ENCODE results near the gene ZNF423.

ZNF423 gene

DNA sequence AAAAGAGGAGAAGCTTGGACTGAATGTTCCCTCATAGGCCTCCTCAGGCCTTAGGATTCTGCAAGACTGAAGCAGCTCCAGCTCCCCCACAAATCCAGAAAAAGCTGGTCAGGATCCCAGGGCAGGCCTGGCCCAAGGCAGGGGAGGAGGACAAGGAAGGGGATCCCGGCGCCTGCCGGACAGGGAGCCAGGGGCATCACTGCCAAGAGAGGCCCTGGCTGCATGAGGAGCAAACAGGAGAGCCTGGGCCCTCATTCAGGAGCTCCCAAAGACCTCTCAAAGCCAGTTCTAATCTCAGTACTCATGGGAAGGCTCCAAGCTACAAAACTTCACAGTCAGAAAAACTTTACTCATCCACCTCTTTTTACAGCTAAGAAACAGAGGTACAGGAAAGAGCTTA, 67.3 kb downstream of the ZNF423 start:
- Histone ChIP-seq H3K27ac (ENCODE audit: low read depth, low read length, poor library complexity, severe bottlenecking) (no peak overlapping the region), H3K9ac (ENCODE audit: low read length) (no peak overlapping the region)

DNA sequence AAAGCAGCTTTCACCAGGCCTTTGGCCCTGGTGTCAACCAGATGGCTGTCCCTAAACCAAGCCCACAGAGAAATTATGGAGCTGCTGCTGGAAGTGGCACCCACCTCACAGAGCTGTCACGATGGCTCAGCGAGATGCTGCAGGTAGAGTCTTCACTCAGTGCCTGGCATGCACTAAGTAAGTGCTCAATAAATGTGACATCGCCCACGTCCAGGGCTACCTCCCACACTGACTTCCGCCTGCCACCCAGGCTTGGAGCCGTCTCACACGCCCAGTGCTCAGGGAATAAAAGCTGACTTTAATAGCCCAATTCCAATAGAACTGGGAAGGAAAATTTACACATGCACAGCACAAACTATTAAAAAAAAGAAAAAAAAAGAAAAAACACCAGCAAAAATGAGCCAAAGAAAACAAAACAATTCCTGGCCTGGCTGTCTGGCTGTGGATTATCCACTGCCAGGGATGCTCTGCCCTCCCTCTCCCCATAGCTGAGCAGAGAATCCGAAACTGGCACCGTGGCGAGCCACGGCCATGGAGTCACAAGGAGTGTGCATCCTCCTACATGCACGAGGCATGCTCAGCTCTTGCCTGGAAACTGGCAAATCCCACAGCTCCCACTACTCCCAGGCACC, 68.9 kb downstream of the ZNF423 start:
- H2AFZ ChIP-seq (ENCODE audit: low read length) = no peak overlapping the region
- no peak overlapping the region for H3K4me3 ChIP-seq (ENCODE audit: low read depth, low read length, poor library complexity, severe bottlenecking)
- no peaks in the 10 kb centered on the region for H4K20me1 ChIP-seq (ENCODE audit: insufficient read depth, low read length)
- H3K27ac ChIP-seq (ENCODE audit: low read depth, low read length, poor library complexity, severe bottlenecking) = no peak overlapping the region
- no peak overlapping the region for H3K9ac ChIP-seq (ENCODE audit: low read length)
- H3K9me2 ChIP-seq (ENCODE audit: low read depth, low read length) = no peaks in the 10 kb centered on the region
- no peaks in the 10 kb centered on the region for H3K4me1 ChIP-seq (ENCODE audit: insufficient read depth, low read length, severe bottlenecking)
- no peaks in the 10 kb centered on the region for H3K9me3 ChIP-seq (ENCODE audit: low read length)
- no peak overlapping the region for H3K4me2 ChIP-seq (ENCODE audit: low read length)
- H3K36me3 ChIP-seq (ENCODE audit: insufficient read depth, low read length) = no peaks in the 10 kb centered on the region
- 0 out of 2 replicates have a peak, but pooled peaks cover 3% of the 10 kb centered on the region for H3K27me3 ChIP-seq (ENCODE audit: insufficient read depth, low read length)
- H3K79me2 ChIP-seq (ENCODE audit: insufficient read depth, low read length) = no peaks in the 10 kb centered on the region
- no peaks in the 10 kb centered on the region for H3F3A ChIP-seq (ENCODE audit: insufficient read depth, low read length)
- TF ChIP-seq, protein P1, sequence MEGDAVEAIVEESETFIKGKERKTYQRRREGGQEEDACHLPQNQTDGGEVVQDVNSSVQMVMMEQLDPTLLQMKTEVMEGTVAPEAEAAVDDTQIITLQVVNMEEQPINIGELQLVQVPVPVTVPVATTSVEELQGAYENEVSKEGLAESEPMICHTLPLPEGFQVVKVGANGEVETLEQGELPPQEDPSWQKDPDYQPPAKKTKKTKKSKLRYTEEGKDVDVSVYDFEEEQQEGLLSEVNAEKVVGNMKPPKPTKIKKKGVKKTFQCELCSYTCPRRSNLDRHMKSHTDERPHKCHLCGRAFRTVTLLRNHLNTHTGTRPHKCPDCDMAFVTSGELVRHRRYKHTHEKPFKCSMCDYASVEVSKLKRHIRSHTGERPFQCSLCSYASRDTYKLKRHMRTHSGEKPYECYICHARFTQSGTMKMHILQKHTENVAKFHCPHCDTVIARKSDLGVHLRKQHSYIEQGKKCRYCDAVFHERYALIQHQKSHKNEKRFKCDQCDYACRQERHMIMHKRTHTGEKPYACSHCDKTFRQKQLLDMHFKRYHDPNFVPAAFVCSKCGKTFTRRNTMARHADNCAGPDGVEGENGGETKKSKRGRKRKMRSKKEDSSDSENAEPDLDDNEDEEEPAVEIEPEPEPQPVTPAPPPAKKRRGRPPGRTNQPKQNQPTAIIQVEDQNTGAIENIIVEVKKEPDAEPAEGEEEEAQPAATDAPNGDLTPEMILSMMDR (IDR thresholded peaks at IDR 0.05; ENCODE audit: low read length) = no peak
- TF ChIP-seq EZH2 (IDR thresholded peaks at IDR 0.05; ENCODE audit: borderline replicate concordance, low read length) = no peak

More for the DNA sequence above, 67.3 kb downstream of the ZNF423 start:
- no peak overlapping the region for H3K4me3 ChIP-seq (ENCODE audit: low read depth, low read length, poor library complexity, severe bottlenecking)
- H3K4me1 ChIP-seq (ENCODE audit: insufficient read depth, low read length, severe bottlenecking) = no peaks in the 10 kb centered on the region
- H3K36me3 ChIP-seq (ENCODE audit: insufficient read depth, low read length) = no peaks in the 10 kb centered on the region
- no peaks in the 10 kb centered on the region for H3F3A ChIP-seq (ENCODE audit: insufficient read depth, low read length)
- TF ChIP-seq, protein P1 (IDR thresholded peaks at IDR 0.05; ENCODE audit: low read length) = no peak
- no peak for TF ChIP-seq EZH2 (IDR thresholded peaks at IDR 0.05; ENCODE audit: borderline replicate concordance, low read length)
- H3K27me3 ChIP-seq (ENCODE audit: insufficient read depth, low read length) = 0 out of 2 replicates have a peak, but pooled peaks cover 3% of the 10 kb centered on the region
- H3K9me2 ChIP-seq (ENCODE audit: low read depth, low read length) = no peaks in the 10 kb centered on the region
- H4K20me1 ChIP-seq (ENCODE audit: insufficient read depth, low read length) = no peaks in the 10 kb centered on the region
- H3K79me2 ChIP-seq (ENCODE audit: insufficient read depth, low read length) = no peaks in the 10 kb centered on the region
- no peak overlapping the region for H3K4me2 ChIP-seq (ENCODE audit: low read length)
- no peaks in the 10 kb centered on the region for H3K9me3 ChIP-seq (ENCODE audit: low read length)
- H2AFZ ChIP-seq (ENCODE audit: low read length) = no peak overlapping the region

DNA sequence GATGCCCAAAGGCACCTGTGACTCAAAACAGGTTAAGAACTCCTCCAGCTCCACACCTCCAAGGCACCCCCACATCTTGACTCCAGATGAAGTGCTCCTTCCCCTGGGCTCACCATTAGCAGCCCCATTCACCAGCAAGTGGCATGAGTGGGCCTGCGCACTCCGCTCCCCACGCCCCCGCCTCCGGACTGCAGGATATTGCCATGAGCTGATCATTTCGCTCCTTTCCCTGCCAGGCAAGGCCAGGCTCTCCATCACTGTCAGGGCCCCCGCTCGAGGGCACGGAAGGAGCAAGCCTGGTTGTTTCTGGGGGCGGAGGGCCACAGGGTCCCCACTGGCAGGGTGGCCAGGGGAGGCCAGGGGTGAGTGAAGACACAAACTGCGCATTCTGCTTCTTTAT, 69.9 kb downstream of the ZNF423 start:
- Histone ChIP-seq H3F3A (ENCODE audit: insufficient read depth, low read length) (no peaks in the 10 kb centered on the region), H3K4me1 (ENCODE audit: insufficient read depth, low read length, severe bottlenecking) (no peaks in the 10 kb centered on the region), H3K79me2 (ENCODE audit: insufficient read depth, low read length) (no peaks in the 10 kb centered on the region), H3K9me3 (ENCODE audit: low read length) (no peaks in the 10 kb centered on the region), H3K4me2 (ENCODE audit: low read length) (no peak overlapping the region), H4K20me1 (ENCODE audit: insufficient read depth, low read length) (no peaks in the 10 kb centered on the region), H3K27ac (ENCODE audit: low read depth, low read length, poor library complexity, severe bottlenecking) (no peak overlapping the region), H3K36me3 (ENCODE audit: insufficient read depth, low read length) (no peaks in the 10 kb centered on the region), H3K9ac (ENCODE audit: low read length) (no peak overlapping the region), H3K9me2 (ENCODE audit: low read depth, low read length) (no peaks in the 10 kb centered on the region), H3K27me3 (ENCODE audit: insufficient read depth, low read length) (0 out of 2 replicates have a peak, but pooled peaks cover 3% of the 10 kb centered on the region), H3K4me3 (ENCODE audit: low read depth, low read length, poor library complexity, severe bottlenecking) (no peak overlapping the region), H2AFZ (ENCODE audit: low read length) (no peak overlapping the region)
- no peak for TF ChIP-seq EZH2 (IDR thresholded peaks at IDR 0.05; ENCODE audit: borderline replicate concordance, low read length)
- TF ChIP-seq, protein P1 (IDR thresholded peaks at IDR 0.05; ENCODE audit: low read length) = no peak
